H1 (cell line): Measurements from ENCODE around the gene ARID4B. TPM values are rescaled to one million over a fixed set of nuclear protein-coding genes. Genes with fewer than 3 reads are reported as not detected.

Experiments used
- CTCF ChIA-PET: fragments of 300-600 bp; sonication (Branson Sonifier 250); formaldehyde crosslinking; loops from one replicate; lab custom pipeline; 2021; ENCODE audit not compliant: partially characterized antibody; lab: Charles Lee
- POLR2A ChIA-PET: fragments of 300-600 bp; sonication (Branson Sonifier 250); formaldehyde crosslinking; loops from one replicate; lab custom pipeline; 2021; ENCODE audit warnings: inconsistent platforms; ENCODE audit not compliant: partially characterized antibody; lab: Charles Lee
- DNase-seq, 2 experiments: peaks; one replicate each; pipeline versions ENCODE4 v3.0.0 to v3.0.0-alpha.2; 2010 to 2022; ENCODE audit warnings: low spot score in 2 of 2, low read depth in 1 of 2, mixed read lengths in 1 of 2
- FAIRE-seq: peaks from 2 replicates; lab custom pipeline; 2011; peaks lifted over from hg19 to GRCh38; lab: Jason Lieb, UNC
- H2AFZ ChIP-seq: 2 replicates; pipeline ENCODE4 v1.8.1; 2012; ENCODE audit warnings: low read length, inconsistent platforms
- H2AK5ac ChIP-seq: 2 replicates; pipeline ENCODE4 v1.6.1; 2013; ENCODE audit warnings: low read depth, low read length
- H2BK120ac ChIP-seq: replicated peaks from 2 replicates; pipeline ENCODE3; 2013; ENCODE audit warnings: low read depth, low read length, inconsistent platforms
- H2BK12ac ChIP-seq: 2 replicates; pipeline ENCODE4 v1.6.1; 2013; ENCODE audit warnings: low read depth, low read length
- H2BK15ac ChIP-seq: 2 replicates; pipeline ENCODE4 v1.6.1; 2013; ENCODE audit warnings: low read length
- H2BK20ac ChIP-seq: 2 replicates; pipeline ENCODE4 v1.6.1; 2013; ENCODE audit warnings: low read length
- H2BK5ac ChIP-seq: 2 replicates; pipeline ENCODE4 v1.6.1; 2013; ENCODE audit warnings: low read depth, low read length
- H3K14ac ChIP-seq: 2 replicates; pipeline ENCODE4 v1.6.1; 2013; ENCODE audit warnings: inconsistent platforms; ENCODE audit not compliant: insufficient read length
- H3K18ac ChIP-seq: 2 replicates; pipeline ENCODE4 v1.6.1; 2013; ENCODE audit warnings: low read length; ENCODE audit errors: extremely low read depth
- H3K23ac ChIP-seq: 2 replicates; pipeline ENCODE4 v1.6.1; 2013; ENCODE audit warnings: inconsistent platforms; ENCODE audit not compliant: insufficient read length
- H3K23me2 ChIP-seq: 2 replicates; pipeline ENCODE4 v1.6.1; 2013; ENCODE audit warnings: low read depth, low read length
- H3K27ac ChIP-seq: 2 replicates; pipeline ENCODE4 v1.6.1; 2011; ENCODE audit warnings: low read depth, low read length, inconsistent platforms
- H3K27me3 ChIP-seq, 4 experiments: replicated peaks in 1 of 4; 1 replicate in 1 of 4; 2 replicates in 3 of 4; pipeline versions ENCODE4 v1.6.1 to v1.8.1; 2011 to 2013; ENCODE audit warnings: low read length in 3 of 4, mild to moderate bottlenecking in 3 of 4, inconsistent platforms in 2 of 4, mixed read lengths in 2 of 4, moderate library complexity in 1 of 4; ENCODE audit not compliant: control insufficient read depth in 3 of 4, insufficient read depth in 3 of 4; ENCODE audit errors: extremely low read depth in 1 of 4
- H3K36me3 ChIP-seq, 4 experiments: 2 replicates each; pipeline versions ENCODE4 v1.6.1 to v1.8.1; 2011 to 2013; ENCODE audit warnings: mild to moderate bottlenecking in 4 of 4, low read length in 3 of 4, moderate library complexity in 2 of 4, control low read depth in 1 of 4, inconsistent platforms in 1 of 4; ENCODE audit not compliant: insufficient read depth in 4 of 4, control insufficient read depth in 2 of 4
- H3K4ac ChIP-seq: replicated peaks from 2 replicates; pipeline ENCODE3; 2013; ENCODE audit warnings: low read length, low read depth, mixed read lengths, inconsistent platforms; ENCODE audit not compliant: insufficient read length
- H3K4me1 ChIP-seq, 4 experiments: replicated peaks in 1 of 4; 1 replicate in 1 of 4; 2 replicates in 3 of 4; pipeline versions ENCODE4 v1.6.1 to v1.8.1; 2011 to 2013; ENCODE audit warnings: low read length in 3 of 4, inconsistent platforms in 2 of 4, mixed read lengths in 1 of 4; ENCODE audit not compliant: insufficient read depth in 4 of 4, control insufficient read depth in 3 of 4
- H3K4me2 ChIP-seq, 2 experiments: 2 replicates each; pipeline versions ENCODE4 v1.6.1 to v1.8.1; 2011 to 2013; ENCODE audit warnings: low read depth in 2 of 2, low read length in 2 of 2, control low read depth in 1 of 2, inconsistent platforms in 1 of 2, mild to moderate bottlenecking in 1 of 2; ENCODE audit not compliant: insufficient read depth in 1 of 2
- H3K4me3 ChIP-seq, 4 experiments: fragments of 200-600, 300-600 bp in 1 of 4; sonication (generic), shearing (Covaris generic), sonication (Bioruptor Twin) in 1 of 4; 2 replicates each; pipeline versions ENCODE4 v1.5.1 to v1.8.1; 2011 to 2016; ENCODE audit warnings: low read length in 4 of 4, low read depth in 3 of 4, control low read depth in 2 of 4, inconsistent platforms in 2 of 4, mild to moderate bottlenecking in 2 of 4, mixed read lengths in 1 of 4, moderate library complexity in 1 of 4; ENCODE audit not compliant: insufficient read depth in 2 of 4; ENCODE audit errors: extremely low read depth in 1 of 4
- H3K56ac ChIP-seq: replicated peaks from 2 replicates; pipeline ENCODE3; 2013; ENCODE audit warnings: low read depth, mild to moderate bottlenecking, mixed read lengths, low read length, inconsistent platforms; ENCODE audit not compliant: insufficient read length
- H3K79me1 ChIP-seq: 2 replicates; pipeline ENCODE4 v1.6.1; 2013; ENCODE audit warnings: low read depth, low read length, control low read depth
- H3K79me2 ChIP-seq, 2 experiments: 2 replicates each; pipeline versions ENCODE4 v1.6.1 to v1.8.1; 2012 to 2013; ENCODE audit warnings: low read length in 2 of 2, mild to moderate bottlenecking in 2 of 2, inconsistent platforms in 1 of 2; ENCODE audit not compliant: insufficient read depth in 2 of 2, control insufficient read depth in 1 of 2
- H3K9ac ChIP-seq, 4 experiments: replicated peaks in 1 of 4; 1 replicate in 1 of 4; 2 replicates in 3 of 4; pipeline versions ENCODE4 v1.6.1 to v1.8.1; 2011 to 2013; ENCODE audit warnings: low read depth in 3 of 4, low read length in 3 of 4, control low read depth in 2 of 4, mild to moderate bottlenecking in 2 of 4, moderate library complexity in 2 of 4, inconsistent platforms in 1 of 4; ENCODE audit errors: extremely low read depth in 1 of 4
- H3K9me3 ChIP-seq, 2 experiments: 2 replicates each; pipeline versions ENCODE4 v1.6.1 to v1.8.1; 2012 to 2013; ENCODE audit warnings: mild to moderate bottlenecking in 2 of 2, moderate library complexity in 2 of 2, control low read depth in 1 of 2, inconsistent platforms in 1 of 2, low read depth in 1 of 2, low read length in 1 of 2, mixed read lengths in 1 of 2; ENCODE audit not compliant: insufficient read depth in 2 of 2
- H4K20me1 ChIP-seq, 2 experiments: replicated peaks in 1 of 2; 2 replicates each; pipeline versions ENCODE3 to v1.8.1; 2011 to 2013; ENCODE audit warnings: inconsistent platforms in 2 of 2, low read length in 2 of 2, mild to moderate bottlenecking in 1 of 2; ENCODE audit not compliant: insufficient read depth in 2 of 2, control insufficient read depth in 1 of 2
- H4K5ac ChIP-seq: 2 replicates; pipeline ENCODE4 v1.6.1; 2013; ENCODE audit warnings: low read length, low read depth, mixed read lengths, inconsistent platforms; ENCODE audit not compliant: insufficient read length
- H4K8ac ChIP-seq: 2 replicates; pipeline ENCODE4 v1.8.0; 2013; ENCODE audit warnings: mild to moderate bottlenecking, moderate library complexity, low read length, inconsistent platforms; ENCODE audit not compliant: insufficient read depth; ENCODE audit errors: extremely low read depth
- H4K91ac ChIP-seq: replicated peaks from 2 replicates; pipeline ENCODE3; 2013; ENCODE audit warnings: low read length, mixed read lengths, inconsistent platforms; ENCODE audit not compliant: insufficient read length
- CBX5 ChIP-seq: fragments of 300-800, 300-1000 bp; sonication (generic); IDR thresholded peaks from 2 replicates; pipeline ENCODE4 v1.7.1; 2016; ENCODE audit warnings: antibody characterized with exemption, low read length, low read depth
- GTF2F1 ChIP-seq: IDR thresholded peaks from 2 replicates; pipeline ENCODE4 v1.6.1; 2012; ENCODE audit warnings: low read depth, low read length, improper control_type of control experiment, borderline replicate concordance
- MAFK ChIP-seq: IDR thresholded peaks from 2 replicates; pipeline ENCODE4 v1.6.1; 2012; ENCODE audit warnings: low read depth, mild to moderate bottlenecking, improper control_type of control experiment, low read length
- TCF12 ChIP-seq: IDR thresholded peaks from 2 replicates; pipeline ENCODE4 v1.6.1; 2011; ENCODE audit warnings: low read depth, mild to moderate bottlenecking, low read length
- WGBS, 2 experiments: shearing (Covaris generic) in 1 of 2; methylation state at CpG; one replicate each; pipeline versions ENCODE4 v1.1.6 to v1.1.7; 2013 to 2015; ENCODE audit warnings: low lambda C conversion rate in 2 of 2, mixed read lengths in 2 of 2, inconsistent platforms in 1 of 2, low coverage in 1 of 2, missing lambda C conversion rate in 1 of 2; ENCODE audit not compliant: insufficient replicate concordance in 2 of 2, insufficient coverage in 1 of 2, insufficient read length in 1 of 2; ENCODE audit errors: extremely low coverage in 1 of 2, missing lambda C conversion rate in 1 of 2; 5-methylcytosine and 5-hydroxymethylcytosine counted together
- polyA plus RNA-seq, 7 experiments: library from polyadenylated mRNA; depleted of rRNA in 3 of 7; stranded (reverse) in 5 of 7; unstranded in 2 of 7; fragments of >200 nt in 5 of 7; fragments of 200-250 nt in 2 of 7; gene quantifications; 1 replicate in 5 of 7; 2 replicates in 1 of 7; 4 replicates in 1 of 7; pipeline versions ENCODE4 v1.2.1 to v1.2.3, GENCODE V29; 2011 to 2013; ENCODE audit warnings: missing spikeins in 2 of 7, mixed read lengths in 2 of 7
- total RNA-seq: library from RNA; stranded (reverse); fragmentation: NEBNext Ultra II Directional; extraction: Animal tissue kit (Norgen Biotek cat#: 25700); gene quantifications from 2 replicates; pipeline ENCODE4 v1.2.1, GENCODE V29; 2021

Gene ARID4B
- total and polyA plus RNA-seq, 2 of the 8 experiments (the other 6 are each of a cell fraction or from before 2014, with no cell fraction given): 5.1 to 28.8 TPM

- H2BK20ac ChIP-seq: no peak overlapping the region
- H3K9ac ChIP-seq: no peak overlapping the region
- no peak overlapping the region for H3K56ac ChIP-seq
- no peak overlapping the region for H3K4me3 ChIP-seq
- H3K4me1 ChIP-seq: no peaks in the 10 kb centered on the region
- FAIRE-seq: no peak
- CTCF ChIA-PET: interaction anchor here (1.3 to 2.5 kb wide), 3 partner anchors 18 to 34 kb away, joined by 3 to 7 read pairs (median 4); no protein-coding TSS in a partner anchor
- peaks cover 3% of the 10 kb centered on the region in 2 experiments for H4K20me1 ChIP-seq
- 92% methylated on average over 2 of the region's 2 CpGs; no CpG with 5 or more reads in 1 of the 2 experiments for WGBS, 2 experiments
- H2AFZ ChIP-seq: no peak overlapping the region
- no peak overlapping the region for H3K4ac ChIP-seq
- H3K18ac ChIP-seq: no peak overlapping the region
- no peak overlapping the region for H2BK120ac ChIP-seq
- H3K23me2 ChIP-seq: no peaks in the 10 kb centered on the region
- DNase-seq: peak in 1 of 2 experiments; percentile 16
- peaks cover 24 to 71% (median 49%) of the 10 kb centered on the region in 4 experiments for H3K36me3 ChIP-seq
- H2AK5ac ChIP-seq: no peak overlapping the region
- no peak overlapping the region for H4K5ac ChIP-seq
- H3K23ac ChIP-seq: no peak overlapping the region
- POLR2A ChIA-PET: interaction anchor here (1.1 to 8.0 kb wide), 4 partner anchors 11 to 29 kb away, joined by 4 to 63 read pairs (median 4); partner anchors contain the start of genes RBM34 and TOMM20
- no peak overlapping the region for H4K8ac ChIP-seq
- no peak overlapping the region for H2BK5ac ChIP-seq
- no peak overlapping the region for H3K27ac ChIP-seq
- no peak overlapping the region for H3K14ac ChIP-seq
- H4K91ac ChIP-seq: no peak overlapping the region
- peaks cover 0 to 5% of the 10 kb centered on the region in 2 experiments; a peak in 1 of 4 replicates for H3K79me2 ChIP-seq
- no peak overlapping the region for H3K4me2 ChIP-seq
- no peak overlapping the region for H2BK12ac ChIP-seq
- peaks cover 1% of the 10 kb centered on the region for H3K79me1 ChIP-seq
- no peaks in the 10 kb centered on the region for H3K9me3 ChIP-seq
- H2BK15ac ChIP-seq: no peak overlapping the region
- H3K27me3 ChIP-seq: no peaks in the 10 kb centered on the region
- TF ChIP-seq GTF2F1: no peak
- TF ChIP-seq MAFK: no peak
- TF ChIP-seq CBX5: no peak
- no peak for TF ChIP-seq TCF12
Observed at GRCh38 chr1:235138821-235139220, 189.2 kb downstream of the ARID4B start.
